Upper lobe of left lung (tissue), 4 donors: Measurements from ENCODE around the gene RFTN1.

Source experiments
- POLR2AphosphoS5 ChIP-seq, 2 donors: sonication (generic); formaldehyde crosslinking; IDR thresholded peaks; one replicate each; pipeline ENCODE4 v1.5.1; 2017; ENCODE audit warnings: antibody characterized with exemption in 2 of 2
- TF ChIP-seq, protein P1 (sequence below), 6 experiments: fragments of 450-650 bp in 4 of 6; fragments of 200-600 bp in 2 of 6; sonication (generic) in 2 of 6; IDR thresholded peaks; one replicate each; pipeline ENCODE4 v1.5.1; 2016 to 2019; ENCODE audit warnings: antibody characterized with exemption in 6 of 6

DNA sequence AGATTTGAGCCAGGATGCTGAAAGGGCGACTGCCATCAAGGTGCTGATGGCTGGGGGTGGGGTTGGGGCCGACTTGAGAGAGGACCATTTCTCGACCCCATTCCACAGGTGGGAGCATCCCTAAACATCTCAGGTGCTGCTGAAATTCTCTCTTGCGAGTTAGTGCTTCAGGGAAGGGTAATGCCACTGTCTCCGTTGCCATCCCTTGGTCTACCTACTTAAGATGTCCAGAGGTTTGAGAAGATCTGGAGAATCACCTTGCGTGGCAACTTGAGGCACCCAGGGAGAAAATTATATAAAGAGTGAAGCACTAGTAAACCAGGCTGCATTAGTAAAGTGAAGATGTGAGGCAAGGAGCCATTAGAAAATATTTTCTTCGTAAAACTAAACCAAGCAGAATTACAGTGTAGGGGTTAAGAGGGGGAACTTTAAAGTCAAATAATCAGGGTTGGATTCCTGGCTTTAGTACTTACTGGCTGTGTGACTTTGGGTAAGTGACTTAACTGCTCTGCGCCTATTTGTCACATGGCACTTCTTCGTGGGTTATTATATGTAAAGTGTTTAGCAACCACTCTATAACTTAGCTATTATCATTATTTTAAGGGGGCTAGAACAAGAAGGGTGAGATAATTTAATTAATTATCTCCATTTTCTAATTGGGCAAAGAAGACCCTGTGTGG is 662 bp upstream of the RFTN1 start:
- TF ChIP-seq, protein P1, sequence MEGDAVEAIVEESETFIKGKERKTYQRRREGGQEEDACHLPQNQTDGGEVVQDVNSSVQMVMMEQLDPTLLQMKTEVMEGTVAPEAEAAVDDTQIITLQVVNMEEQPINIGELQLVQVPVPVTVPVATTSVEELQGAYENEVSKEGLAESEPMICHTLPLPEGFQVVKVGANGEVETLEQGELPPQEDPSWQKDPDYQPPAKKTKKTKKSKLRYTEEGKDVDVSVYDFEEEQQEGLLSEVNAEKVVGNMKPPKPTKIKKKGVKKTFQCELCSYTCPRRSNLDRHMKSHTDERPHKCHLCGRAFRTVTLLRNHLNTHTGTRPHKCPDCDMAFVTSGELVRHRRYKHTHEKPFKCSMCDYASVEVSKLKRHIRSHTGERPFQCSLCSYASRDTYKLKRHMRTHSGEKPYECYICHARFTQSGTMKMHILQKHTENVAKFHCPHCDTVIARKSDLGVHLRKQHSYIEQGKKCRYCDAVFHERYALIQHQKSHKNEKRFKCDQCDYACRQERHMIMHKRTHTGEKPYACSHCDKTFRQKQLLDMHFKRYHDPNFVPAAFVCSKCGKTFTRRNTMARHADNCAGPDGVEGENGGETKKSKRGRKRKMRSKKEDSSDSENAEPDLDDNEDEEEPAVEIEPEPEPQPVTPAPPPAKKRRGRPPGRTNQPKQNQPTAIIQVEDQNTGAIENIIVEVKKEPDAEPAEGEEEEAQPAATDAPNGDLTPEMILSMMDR (IDR thresholded peaks at IDR 0.05): no peak
- TF ChIP-seq POLR2AphosphoS5 (IDR thresholded peaks at IDR 0.05): no peak
